GM21717 (cell line): ENCODE results near the gene UCN3.
"Not testable (repeated sequence)": the region's sequence is repeated elsewhere in the genome, so short reads cannot be mapped to it uniquely, and the experiment has no call there.

Source experiments
- ATAC-seq: cut with Tn5 transposase; IDR thresholded peaks from one replicate; pipeline ENCODE4 v1.9.1; 2021; ENCODE audit warnings: mild to moderate bottlenecking, moderate library complexity; ENCODE audit not compliant: unreplicated experiment

Gene UCN3

GRCh38 chr10:5365928-5366327, 1.2 kb downstream of the UCN3 start:
- ATAC-seq = no peak

- no peak for ATAC-seq
Observed at GRCh38 chr10:5369362-5370158, 4.8 kb downstream of the UCN3 start.

GRCh38 chr10:5370493-5371352, 6.0 kb downstream of the UCN3 start:
- no peak for ATAC-seq

- no peak for ATAC-seq
Observed at GRCh38 chr10:5373307-5373706, 8.5 kb downstream of the UCN3 start.

GRCh38 chr10:5373891-5374611, 9.3 kb downstream of the UCN3 start:
- ATAC-seq = no peak

- no peak for ATAC-seq
Observed at GRCh38 chr10:5376450-5376849, 11.7 kb downstream of the UCN3 start.

GRCh38 chr10:5379202-5379601, 14.4 kb downstream of the UCN3 start:
- ATAC-seq = not testable (repeated sequence)

- ATAC-seq = not testable (repeated sequence)
Observed at GRCh38 chr10:5380395-5380794, 15.6 kb downstream of the UCN3 start.

GRCh38 chr10:5381187-5381586, 16.4 kb downstream of the UCN3 start:
- no peak for ATAC-seq

- ATAC-seq = no peak
Observed at GRCh38 chr10:5385224-5385623, 20.5 kb downstream of the UCN3 start.

- no peak for ATAC-seq
Observed at GRCh38 chr10:5387169-5387568, 22.4 kb downstream of the UCN3 start.

GRCh38 chr10:5390607-5391205, 25.9 kb downstream of the UCN3 start:
- ATAC-seq = no peak

- ATAC-seq = no peak
Observed at GRCh38 chr10:5391790-5392189, 27.0 kb downstream of the UCN3 start.

- no peak for ATAC-seq
Observed at GRCh38 chr10:5393529-5393928, 28.8 kb downstream of the UCN3 start.

- no peak for ATAC-seq
Observed at GRCh38 chr10:5395168-5395567, 30.4 kb downstream of the UCN3 start.

GRCh38 chr10:5396556-5397300, 32.0 kb downstream of the UCN3 start:
- ATAC-seq = no peak

GRCh38 chr10:5399332-5399731, 34.6 kb downstream of the UCN3 start:
- ATAC-seq = no peak

GRCh38 chr10:5400468-5401240, 35.9 kb downstream of the UCN3 start:
- no peak for ATAC-seq

- no peak for ATAC-seq
Observed at GRCh38 chr10:5402798-5403197, 38.0 kb downstream of the UCN3 start.
